PC-9 (cell line): ENCODE results near the gene MAGI3. TPM values are rescaled to one million over a fixed set of nuclear protein-coding genes. Genes with fewer than 3 reads are reported as not detected.

Experiments used
- BruUV-seq: library from RNA; stranded (reverse); fragments of 400-500 nt; replicated peaks from 2 replicates; lab custom pipeline; 2021; lab: Mats Ljungman, UMichigan
- CTCF ChIA-PET: fragments of 300-600 bp; sonication (Branson Sonifier 250); formaldehyde crosslinking; loops from one replicate; lab custom pipeline; 2022; ENCODE audit warnings: antibody characterized with exemption; lab: Charles Lee
- POLR2A ChIA-PET: fragments of 300-600 bp; sonication (Branson Sonifier 250); formaldehyde crosslinking; loops from one replicate; lab custom pipeline; 2022; ENCODE audit warnings: antibody characterized with exemption; ENCODE audit not compliant: unreplicated experiment; lab: Charles Lee
- DNase-seq, 2 experiments: peaks; one replicate each; pipeline versions ENCODE4 v3.0.0 to v3.0.0-alpha.2; 2015 to 2022; ENCODE audit warnings: mixed read lengths in 1 of 2
- H2AFZ ChIP-seq: fragments of 200-600 bp; sonication (generic); 2 replicates; pipeline ENCODE4 v1.8.1; 2017; ENCODE audit warnings: antibody characterized with exemption
- H3F3A ChIP-seq: fragments of 200-600 bp; sonication (generic); 2 replicates; pipeline ENCODE4 v1.8.1; 2017; ENCODE audit warnings: antibody characterized with exemption, mild to moderate bottlenecking, low read depth; ENCODE audit not compliant: insufficient read depth
- H3K27ac ChIP-seq: fragments of 200-600 bp; sonication (generic); 2 replicates; pipeline ENCODE4 v1.6.1; 2016; ENCODE audit warnings: mixed run types
- H3K27me3 ChIP-seq: fragments of 200-600 bp; sonication (generic); 2 replicates; pipeline ENCODE4 v1.6.1; 2016; ENCODE audit warnings: low read depth, mixed run types; ENCODE audit not compliant: insufficient read depth
- H3K36me3 ChIP-seq: fragments of 200-600 bp; sonication (generic); 2 replicates; pipeline ENCODE4 v1.6.1; 2016; ENCODE audit warnings: low read depth, mixed run types
- H3K4me1 ChIP-seq: fragments of 200-600 bp; sonication (generic); replicated peaks from 2 replicates; pipeline ENCODE4 v1.6.1; 2016; ENCODE audit warnings: mixed run types; ENCODE audit not compliant: insufficient read depth
- H3K4me2 ChIP-seq: fragments of 200-600 bp; sonication (generic); 2 replicates; pipeline ENCODE4 v1.6.1; 2017; ENCODE audit warnings: mixed run types
- H3K4me3 ChIP-seq: fragments of 200-600 bp; sonication (generic); 2 replicates; pipeline ENCODE4 v1.6.1; 2016; ENCODE audit warnings: mixed run types
- H3K79me2 ChIP-seq: fragments of 200-600 bp; sonication (generic); 2 replicates; pipeline ENCODE4 v1.6.1; 2017; ENCODE audit warnings: low read depth, mixed run types
- H3K9me2 ChIP-seq: fragments of 200-600 bp; sonication (generic); 2 replicates; pipeline ENCODE4 v1.8.1; 2017; ENCODE audit warnings: mild to moderate bottlenecking; ENCODE audit not compliant: insufficient read depth
- H3K9me3 ChIP-seq: fragments of 200-600 bp; sonication (generic); 2 replicates; pipeline ENCODE4 v1.8.1; 2016; ENCODE audit warnings: low read depth; ENCODE audit not compliant: insufficient read depth
- H4K20me1 ChIP-seq: fragments of 200-600 bp; sonication (generic); 2 replicates; pipeline ENCODE4 v1.8.1; 2017; ENCODE audit not compliant: insufficient read depth
- CTCF ChIP-seq: fragments of 200-600 bp; sonication (generic); conservative IDR thresholded peaks from 2 replicates; pipeline ENCODE4 v1.6.1; 2017; ENCODE audit warnings: mixed run types, antibody characterized with exemption, mild to moderate bottlenecking, moderate library complexity
- EZH2 ChIP-seq: fragments of 200-600 bp; sonication (generic); IDR thresholded peaks from 2 replicates; pipeline ENCODE4 v1.8.0; 2017; ENCODE audit warnings: antibody characterized with exemption, low read depth
- intact Hi-C: fragments of 100-400 bp; cut with micrococcal nuclease; formaldehyde crosslinking; loops from one replicate; pipeline ENCODE4 v1.10.0; 2022; ENCODE audit not compliant: unreplicated experiment
- total RNA-seq: library from RNA; stranded (reverse); gene quantifications from 2 replicates; pipeline ENCODE4 v1.2.3, GENCODE V29; 2021

The MAGI3 gene
- total RNA-seq, 1 experiment from 2014 or later, result 17.3 TPM

DNA sequence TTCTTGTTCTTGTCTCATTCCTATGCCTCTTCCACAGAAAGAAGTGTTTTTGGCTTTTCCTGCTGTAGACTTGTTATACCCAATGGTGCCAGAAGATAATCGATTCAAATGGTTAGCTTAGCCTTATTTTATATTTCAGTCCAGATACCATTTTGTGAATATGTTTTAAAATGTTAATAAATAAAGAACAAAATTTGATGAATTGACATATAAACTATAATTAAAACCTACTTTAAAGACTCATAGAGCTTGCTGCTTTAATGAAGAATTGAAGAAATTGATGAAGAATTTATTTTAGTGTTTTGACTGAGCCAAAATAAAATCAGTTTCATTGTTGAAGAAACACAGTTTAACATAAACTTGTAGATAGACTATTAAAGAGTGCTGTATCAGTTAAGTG is 152.8 kb downstream of the MAGI3 start:
- no peak for TF ChIP-seq EZH2
- peak in 1 of 2 experiments; percentile 13 for DNase-seq
- Histone ChIP-seq H3K27me3 (no peaks in the 10 kb centered on the region), H3K79me2 (no peaks in the 10 kb centered on the region; the same call in 1 of the 2 replicates), H3F3A (no peaks in the 10 kb centered on the region), H2AFZ (no peak overlapping the region), H4K20me1 (no peaks in the 10 kb centered on the region), H3K4me2 (no peak overlapping the region), H3K4me1 (no peaks in the 10 kb centered on the region), H3K4me3 (no peak overlapping the region), H3K27ac (no peak overlapping the region), H3K9me2 (no peaks in the 10 kb centered on the region), H3K36me3 (no peaks in the 10 kb centered on the region), H3K9me3 (no peaks in the 10 kb centered on the region)
- POLR2A ChIA-PET, result interaction anchor here (0.7 kb wide), 1 partner anchor 20 kb away, joined by 3 read pairs; no protein-coding TSS in a partner anchor
- BruUV-seq, result no TSS peak
- CTCF ChIA-PET, result no interaction called here
- intact Hi-C loops, result no loop called here

- Histone ChIP-seq H3K9me2 (no peaks in the 10 kb centered on the region), H3K9me3 (no peaks in the 10 kb centered on the region), H3K27me3 (no peaks in the 10 kb centered on the region), H3K4me1 (no peaks in the 10 kb centered on the region), H3K4me3 (no peak overlapping the region), H4K20me1 (no peaks in the 10 kb centered on the region), H2AFZ (no peak overlapping the region), H3F3A (no peaks in the 10 kb centered on the region), H3K79me2 (no peaks in the 10 kb centered on the region; the same call in 1 of the 2 replicates), H3K4me2 (no peak overlapping the region), H3K36me3 (no peaks in the 10 kb centered on the region), H3K27ac (no peak overlapping the region)
- BruUV-seq, result no TSS peak
- ChIA-PET POLR2A (no interaction called here), CTCF (no interaction called here)
- no peak for DNase-seq
- TF ChIP-seq EZH2 (no peak), CTCF (no peak)
- intact Hi-C loops, result no loop called here
Observed at GRCh38 chr1:113545210-113545609, 154.9 kb downstream of the MAGI3 start.

DNA sequence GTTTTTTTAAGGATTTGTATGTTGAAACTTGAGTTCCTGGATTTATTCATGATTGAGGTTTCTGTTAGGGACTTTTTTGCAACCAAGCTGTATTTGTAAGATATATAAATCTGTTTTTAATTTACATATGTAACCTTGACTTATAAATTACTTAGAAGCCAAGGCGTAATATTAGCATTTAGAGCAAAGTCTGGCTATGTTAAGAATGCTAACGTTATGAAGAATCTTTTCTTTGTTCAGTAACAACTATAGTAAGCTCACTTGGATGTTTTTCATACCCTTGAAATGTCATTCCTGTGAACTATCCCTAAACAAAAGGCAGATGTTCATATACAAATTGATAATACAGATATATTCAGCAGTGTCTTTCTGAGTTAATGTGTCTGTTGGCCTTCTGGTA is 155.3 kb downstream of the MAGI3 start:
- no peaks in the 10 kb centered on the region for H4K20me1 ChIP-seq
- no peaks in the 10 kb centered on the region; the same call in 1 of the 2 replicates for H3K79me2 ChIP-seq
- intact Hi-C loops, result no loop called here
- no peaks in the 10 kb centered on the region for H3F3A ChIP-seq
- H3K36me3 ChIP-seq, result no peaks in the 10 kb centered on the region
- no TSS peak for BruUV-seq
- no peak overlapping the region for H2AFZ ChIP-seq
- H3K9me3 ChIP-seq, result no peaks in the 10 kb centered on the region
- H3K27me3 ChIP-seq, result no peaks in the 10 kb centered on the region
- CTCF ChIA-PET, result no interaction called here
- H3K4me2 ChIP-seq, result no peak overlapping the region
- TF ChIP-seq EZH2 (no peak), CTCF (no peak)
- POLR2A ChIA-PET, result no interaction called here
- H3K9me2 ChIP-seq, result no peaks in the 10 kb centered on the region
- H3K4me3 ChIP-seq, result no peak overlapping the region
- no peaks in the 10 kb centered on the region for H3K4me1 ChIP-seq
- no peak for DNase-seq
- H3K27ac ChIP-seq, result no peak overlapping the region

GRCh38 chr1:113551728-113552127 is 161.4 kb downstream of the MAGI3 start:
- Histone ChIP-seq H3K4me3 (no peak overlapping the region), H2AFZ (no peak overlapping the region), H3F3A (no peaks in the 10 kb centered on the region), H3K36me3 (no peaks in the 10 kb centered on the region), H3K27me3 (no peaks in the 10 kb centered on the region), H3K9me3 (no peaks in the 10 kb centered on the region), H4K20me1 (no peaks in the 10 kb centered on the region), H3K9me2 (no peaks in the 10 kb centered on the region), H3K27ac (0 out of 2 replicates have a peak overlapping the region, but pooled peaks have one; percentile 5), H3K4me2 (no peak overlapping the region), H3K79me2 (no peaks in the 10 kb centered on the region), H3K4me1 (no peaks in the 10 kb centered on the region)
- no peak for TF ChIP-seq EZH2
- no peak for TF ChIP-seq CTCF
- BruUV-seq, result no TSS peak
- intact Hi-C loops, result no loop called here
- ChIA-PET POLR2A (no interaction called here), CTCF (no interaction called here)
- no peak for DNase-seq
